ENCODE results near the gene OR10H5.

- TF ChIP-seq CTCF (IDR thresholded peaks at IDR 0.05) (no peak), POLR2A (IDR thresholded peaks at IDR 0.05) (no peak)
These were observed 59.5 kb downstream of the OR10H5 start for GRCh38 chr19:15846923-15847322.
